HG02678 (cell line): Measurements from ENCODE around the gene DEXI.

Source experiments
- ATAC-seq: cut with Tn5 transposase; IDR thresholded peaks from one replicate; pipeline ENCODE4 v1.9.1; 2021; ENCODE audit warnings: mild to moderate bottlenecking, moderate library complexity; ENCODE audit not compliant: unreplicated experiment

The DEXI gene

GRCh38 chr16:10896165-10896564, 46.1 kb downstream of the DEXI start:
- ATAC-seq: no peak

- no peak for ATAC-seq
Observed at GRCh38 chr16:10895053-10895946, 47.0 kb downstream of the DEXI start.

- no peak for ATAC-seq
Observed at GRCh38 chr16:10892782-10893318, 49.4 kb downstream of the DEXI start.

- no peak for ATAC-seq
Observed at GRCh38 chr16:10889855-10890254, 52.4 kb downstream of the DEXI start.

GRCh38 chr16:10888320-10888937, 53.8 kb downstream of the DEXI start:
- no peak for ATAC-seq

- no peak for ATAC-seq
Observed at GRCh38 chr16:10885246-10885645, 57.0 kb downstream of the DEXI start.

GRCh38 chr16:10883004-10883403, 59.3 kb downstream of the DEXI start:
- no peak for ATAC-seq

- no peak for ATAC-seq
Observed at GRCh38 chr16:10881479-10882030, 60.7 kb downstream of the DEXI start.

- ATAC-seq: no peak
Observed at GRCh38 chr16:10880594-10881452, 61.4 kb downstream of the DEXI start.

- no peak for ATAC-seq
Observed at GRCh38 chr16:10879681-10880589, 62.3 kb downstream of the DEXI start.
